Astrocyte (in vitro differentiated cells and primary cell): ENCODE data around the gene MYG1. TPM values are rescaled to one million over a fixed set of nuclear protein-coding genes. Genes with fewer than 3 reads are reported as not detected.

Experiments used
- DNase-seq: peaks from one replicate; pipeline ENCODE4 v3.0.0-alpha.2; 2010; ENCODE audit warnings: low read depth
- FAIRE-seq: peaks from 2 replicates; lab custom pipeline; 2011; peaks lifted over from hg19 to GRCh38; lab: Jason Lieb, UNC
- H2AFZ ChIP-seq: 2 replicates; pipeline ENCODE4 v1.6.0; 2012; ENCODE audit warnings: low read depth, low read length, inconsistent platforms
- H3K27ac ChIP-seq: 2 replicates; pipeline ENCODE4 v1.5.1; 2011; ENCODE audit warnings: low read depth, low read length, inconsistent platforms
- H3K27me3 ChIP-seq: 2 replicates; pipeline ENCODE4 v1.6.0; 2011; ENCODE audit warnings: low read length, inconsistent platforms; ENCODE audit not compliant: insufficient read depth
- H3K36me3 ChIP-seq: 2 replicates; pipeline ENCODE4 v1.5.1; 2011; ENCODE audit warnings: low read length, inconsistent platforms; ENCODE audit not compliant: insufficient read depth
- H3K4me1 ChIP-seq: 2 replicates; pipeline ENCODE4 v1.5.1; 2011; ENCODE audit warnings: low read length, inconsistent platforms; ENCODE audit not compliant: insufficient read depth
- H3K4me2 ChIP-seq: 2 replicates; pipeline ENCODE4 v1.6.0; 2012; ENCODE audit warnings: low read length, inconsistent platforms
- H3K4me3 ChIP-seq: 2 replicates; pipeline ENCODE4 v1.5.1; 2011; ENCODE audit warnings: low read depth, mild to moderate bottlenecking, low read length, inconsistent platforms; ENCODE audit not compliant: insufficient read depth
- H3K79me2 ChIP-seq: 2 replicates; pipeline ENCODE4 v1.6.0; 2012; ENCODE audit warnings: mild to moderate bottlenecking, low read length, inconsistent platforms; ENCODE audit not compliant: insufficient read depth
- H3K9ac ChIP-seq: 2 replicates; pipeline ENCODE4 v1.6.0; 2012; ENCODE audit warnings: mild to moderate bottlenecking, low read length, inconsistent platforms
- H3K9me3 ChIP-seq: 2 replicates; pipeline ENCODE4 v1.5.1; 2012; ENCODE audit warnings: low read depth, mild to moderate bottlenecking, low read length, inconsistent platforms; ENCODE audit not compliant: insufficient read depth
- H4K20me1 ChIP-seq: 2 replicates; pipeline ENCODE4 v1.6.0; 2012; ENCODE audit warnings: low read length, inconsistent platforms; ENCODE audit not compliant: insufficient read depth
- H3K27ac Mint-ChIP-seq: one replicate; pipeline ENCODE4 v1.8.0; 2021; ENCODE audit warnings: mild to moderate bottlenecking, mixed read lengths; ENCODE audit not compliant: unreplicated experiment
- H3K27me3 Mint-ChIP-seq: one replicate; pipeline ENCODE4 v1.8.0; 2021; ENCODE audit warnings: low read depth, mixed read lengths; ENCODE audit not compliant: unreplicated experiment
- H3K36me3 Mint-ChIP-seq: one replicate; pipeline ENCODE4 v1.8.0; 2021; ENCODE audit warnings: low read depth, mixed read lengths; ENCODE audit not compliant: unreplicated experiment
- H3K4me1 Mint-ChIP-seq: one replicate; pipeline ENCODE4 v1.8.0; 2021; ENCODE audit warnings: low read depth, mixed read lengths; ENCODE audit not compliant: unreplicated experiment
- H3K4me3 Mint-ChIP-seq: one replicate; pipeline ENCODE4 v1.8.0; 2021; ENCODE audit warnings: mild to moderate bottlenecking, moderate library complexity, mixed read lengths; ENCODE audit not compliant: unreplicated experiment
- H3K9me3 Mint-ChIP-seq: one replicate; pipeline ENCODE4 v1.8.0; 2021; ENCODE audit warnings: mild to moderate bottlenecking, mixed read lengths; ENCODE audit not compliant: unreplicated experiment
- EZH2 ChIP-seq: IDR thresholded peaks from 2 replicates; pipeline ENCODE4 v1.6.1; 2012; ENCODE audit warnings: mild to moderate bottlenecking, low read length, inconsistent platforms; ENCODE audit not compliant: insufficient read depth
- total RNA-seq: library from RNA; stranded (reverse); gene quantifications from 2 replicates; pipeline ENCODE4 v1.2.1, GENCODE V29; 2021
- TF ChIP-seq, protein P1 (sequence below): IDR thresholded peaks from 2 replicates; pipeline ENCODE4 v1.5.1; 2011; ENCODE audit warnings: low read depth, mild to moderate bottlenecking, inconsistent platforms, low read length, moderate library complexity; ENCODE audit not compliant: insufficient read depth

The MYG1 gene
- total RNA-seq, 1 donor from 2014 or later: 40.9 TPM

DNA sequence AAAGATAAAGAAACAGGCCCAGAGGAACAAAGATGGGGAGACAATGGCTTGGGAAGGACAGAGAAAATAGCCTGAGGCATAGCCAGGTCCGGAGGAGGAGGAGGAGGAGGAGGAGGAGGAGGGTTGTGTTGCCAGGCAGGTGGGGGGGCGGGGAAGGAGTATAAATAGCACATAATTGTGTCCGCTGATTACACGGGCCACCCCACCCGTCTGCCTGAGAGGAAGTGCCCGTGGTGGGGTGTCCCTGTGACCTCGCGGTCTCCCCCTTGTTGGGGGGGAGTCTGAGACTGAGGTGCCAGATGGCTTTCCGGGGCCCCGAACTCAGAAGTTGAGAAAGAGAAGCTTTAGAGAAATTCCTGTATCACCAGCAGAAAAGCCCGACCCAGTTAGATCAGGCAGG is 38.5 kb downstream of the MYG1 start:
- Mint-ChIP-seq H3K27ac (peak overlapping the region; percentile 6), H3K4me1 (peaks cover 12% of the 10 kb centered on the region), H3K4me3 (no peak overlapping the region), H3K9me3 (peaks cover 6% of the 10 kb centered on the region), H3K36me3 (no peaks in the 10 kb centered on the region), H3K27me3 (peaks cover 63% of the 10 kb centered on the region)
- DNase-seq: no peak
- H2AFZ ChIP-seq: no peak overlapping the region
- H3K4me1 ChIP-seq: no peaks in the 10 kb centered on the region
- no peak overlapping the region for H3K4me2 ChIP-seq
- H3K9me3 ChIP-seq: no peaks in the 10 kb centered on the region
- H3K36me3 ChIP-seq: no peaks in the 10 kb centered on the region
- no peak for TF ChIP-seq EZH2
- TF ChIP-seq, protein P1, sequence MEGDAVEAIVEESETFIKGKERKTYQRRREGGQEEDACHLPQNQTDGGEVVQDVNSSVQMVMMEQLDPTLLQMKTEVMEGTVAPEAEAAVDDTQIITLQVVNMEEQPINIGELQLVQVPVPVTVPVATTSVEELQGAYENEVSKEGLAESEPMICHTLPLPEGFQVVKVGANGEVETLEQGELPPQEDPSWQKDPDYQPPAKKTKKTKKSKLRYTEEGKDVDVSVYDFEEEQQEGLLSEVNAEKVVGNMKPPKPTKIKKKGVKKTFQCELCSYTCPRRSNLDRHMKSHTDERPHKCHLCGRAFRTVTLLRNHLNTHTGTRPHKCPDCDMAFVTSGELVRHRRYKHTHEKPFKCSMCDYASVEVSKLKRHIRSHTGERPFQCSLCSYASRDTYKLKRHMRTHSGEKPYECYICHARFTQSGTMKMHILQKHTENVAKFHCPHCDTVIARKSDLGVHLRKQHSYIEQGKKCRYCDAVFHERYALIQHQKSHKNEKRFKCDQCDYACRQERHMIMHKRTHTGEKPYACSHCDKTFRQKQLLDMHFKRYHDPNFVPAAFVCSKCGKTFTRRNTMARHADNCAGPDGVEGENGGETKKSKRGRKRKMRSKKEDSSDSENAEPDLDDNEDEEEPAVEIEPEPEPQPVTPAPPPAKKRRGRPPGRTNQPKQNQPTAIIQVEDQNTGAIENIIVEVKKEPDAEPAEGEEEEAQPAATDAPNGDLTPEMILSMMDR: no peak
- no peak overlapping the region for H3K27ac ChIP-seq
- H4K20me1 ChIP-seq: no peaks in the 10 kb centered on the region
- H3K4me3 ChIP-seq: no peak overlapping the region
- H3K79me2 ChIP-seq: no peaks in the 10 kb centered on the region
- H3K27me3 ChIP-seq: peaks cover 34% of the 10 kb centered on the region
- FAIRE-seq: no peak
- H3K9ac ChIP-seq: no peak overlapping the region

DNA sequence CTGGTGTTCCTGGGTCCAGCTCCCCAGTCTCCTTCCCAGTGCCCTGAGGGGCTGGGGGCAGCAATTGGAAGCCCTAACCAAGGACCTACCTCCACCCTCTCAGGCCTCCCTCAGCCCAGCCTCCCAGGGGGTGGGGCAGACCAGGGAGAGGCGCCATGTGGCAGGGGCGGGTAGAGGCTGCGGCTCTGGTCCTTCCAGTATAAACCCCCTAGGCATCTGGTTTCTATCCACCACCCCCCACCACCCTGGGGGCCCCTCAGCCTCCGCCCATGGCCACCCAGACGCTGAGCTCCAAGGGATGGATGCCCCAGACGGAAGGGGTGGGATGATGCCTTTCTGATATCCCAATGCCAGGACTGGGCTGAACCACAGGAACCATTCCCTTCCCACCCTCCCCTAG is 39.4 kb downstream of the MYG1 start:
- H3K27me3 ChIP-seq: peaks cover 34% of the 10 kb centered on the region
- no peak overlapping the region for H3K4me2 ChIP-seq
- DNase-seq (no peak), FAIRE-seq (no peak)
- no peaks in the 10 kb centered on the region for H3K36me3 Mint-ChIP-seq
- H4K20me1 ChIP-seq: no peaks in the 10 kb centered on the region
- H3K4me3 Mint-ChIP-seq: no peak overlapping the region
- no peak overlapping the region for H2AFZ ChIP-seq
- H3K27ac ChIP-seq: no peak overlapping the region
- H3K27ac Mint-ChIP-seq: no peak overlapping the region
- H3K9me3 Mint-ChIP-seq: peaks cover 6% of the 10 kb centered on the region
- H3K27me3 Mint-ChIP-seq: peaks cover 58% of the 10 kb centered on the region
- no peaks in the 10 kb centered on the region for H3K79me2 ChIP-seq
- H3K4me1 Mint-ChIP-seq: peaks cover 12% of the 10 kb centered on the region
- TF ChIP-seq, protein P1: no peak
- no peak for TF ChIP-seq EZH2
- no peaks in the 10 kb centered on the region for H3K36me3 ChIP-seq
- H3K4me1 ChIP-seq: no peaks in the 10 kb centered on the region
- no peak overlapping the region for H3K9ac ChIP-seq
- no peaks in the 10 kb centered on the region for H3K9me3 ChIP-seq
- no peak overlapping the region for H3K4me3 ChIP-seq

DNA sequence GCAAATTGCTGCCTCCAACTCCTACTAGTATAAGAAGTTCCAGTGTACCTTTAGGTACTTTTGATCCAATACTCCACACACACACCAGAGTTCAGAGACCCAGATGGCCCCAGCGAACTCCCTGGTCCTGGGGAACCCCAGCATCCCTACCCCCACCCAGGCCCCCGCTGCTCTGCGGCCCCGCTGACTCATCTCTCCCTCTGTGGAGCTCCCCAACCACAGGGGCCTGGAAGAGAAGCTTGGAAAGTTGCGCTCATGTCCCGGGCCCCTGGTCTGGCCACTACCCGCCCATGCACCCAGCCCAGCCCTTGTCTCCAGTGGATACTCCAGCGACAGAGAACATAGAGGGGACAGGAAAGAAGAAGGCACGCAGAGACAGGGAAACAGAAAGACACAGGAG is 40.9 kb downstream of the MYG1 start:
- no peak overlapping the region for H3K4me2 ChIP-seq
- H4K20me1 ChIP-seq: no peaks in the 10 kb centered on the region
- H3K27ac ChIP-seq: no peak overlapping the region
- FAIRE-seq: no peak
- H3K36me3 Mint-ChIP-seq: no peaks in the 10 kb centered on the region
- no peak for DNase-seq
- peaks cover 8% of the 10 kb centered on the region for H3K4me1 ChIP-seq
- no peak overlapping the region for H3K4me3 Mint-ChIP-seq
- H3K36me3 ChIP-seq: no peaks in the 10 kb centered on the region
- no peaks in the 10 kb centered on the region for H3K9me3 ChIP-seq
- H3K4me3 ChIP-seq: no peak overlapping the region
- H3K27ac Mint-ChIP-seq: no peak overlapping the region
- H3K27me3 Mint-ChIP-seq: peaks cover 54% of the 10 kb centered on the region
- H3K9me3 Mint-ChIP-seq: peaks cover 6% of the 10 kb centered on the region
- no peaks in the 10 kb centered on the region for H3K79me2 ChIP-seq
- H3K4me1 Mint-ChIP-seq: peaks cover 12% of the 10 kb centered on the region
- H3K27me3 ChIP-seq: peaks cover 34% of the 10 kb centered on the region
- no peak overlapping the region for H3K9ac ChIP-seq
- no peak for TF ChIP-seq EZH2
- TF ChIP-seq, protein P1: no peak
- H2AFZ ChIP-seq: no peak overlapping the region
